Epithelial cell of esophagus (primary cell): ENCODE data around the gene PBRM1.

ENCODE experiments used
- DNase-seq: peaks from one replicate; pipeline ENCODE4 v3.0.0; 2010; ENCODE audit warnings: low read depth
- H3K4me3 ChIP-seq: 2 replicates; pipeline ENCODE4 v1.5.1; 2011; ENCODE audit warnings: mild to moderate bottlenecking, low read length, control low read depth
- TF ChIP-seq, protein P1 (sequence below): IDR thresholded peaks from 2 replicates; pipeline ENCODE4 v1.5.1; 2011; ENCODE audit warnings: low read depth, mild to moderate bottlenecking, low read length, control low read depth, inconsistent platforms; ENCODE audit not compliant: insufficient read depth; ENCODE audit errors: missing control alignments

PBRM1 gene

GRCh38 chr3:52532838-52533622 lies 152.7 kb downstream of the PBRM1 start:
- DNase-seq: no peak
- peak overlapping the region; percentile 52 for H3K4me3 ChIP-seq
- TF ChIP-seq, protein P1, sequence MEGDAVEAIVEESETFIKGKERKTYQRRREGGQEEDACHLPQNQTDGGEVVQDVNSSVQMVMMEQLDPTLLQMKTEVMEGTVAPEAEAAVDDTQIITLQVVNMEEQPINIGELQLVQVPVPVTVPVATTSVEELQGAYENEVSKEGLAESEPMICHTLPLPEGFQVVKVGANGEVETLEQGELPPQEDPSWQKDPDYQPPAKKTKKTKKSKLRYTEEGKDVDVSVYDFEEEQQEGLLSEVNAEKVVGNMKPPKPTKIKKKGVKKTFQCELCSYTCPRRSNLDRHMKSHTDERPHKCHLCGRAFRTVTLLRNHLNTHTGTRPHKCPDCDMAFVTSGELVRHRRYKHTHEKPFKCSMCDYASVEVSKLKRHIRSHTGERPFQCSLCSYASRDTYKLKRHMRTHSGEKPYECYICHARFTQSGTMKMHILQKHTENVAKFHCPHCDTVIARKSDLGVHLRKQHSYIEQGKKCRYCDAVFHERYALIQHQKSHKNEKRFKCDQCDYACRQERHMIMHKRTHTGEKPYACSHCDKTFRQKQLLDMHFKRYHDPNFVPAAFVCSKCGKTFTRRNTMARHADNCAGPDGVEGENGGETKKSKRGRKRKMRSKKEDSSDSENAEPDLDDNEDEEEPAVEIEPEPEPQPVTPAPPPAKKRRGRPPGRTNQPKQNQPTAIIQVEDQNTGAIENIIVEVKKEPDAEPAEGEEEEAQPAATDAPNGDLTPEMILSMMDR: no peak

DNA sequence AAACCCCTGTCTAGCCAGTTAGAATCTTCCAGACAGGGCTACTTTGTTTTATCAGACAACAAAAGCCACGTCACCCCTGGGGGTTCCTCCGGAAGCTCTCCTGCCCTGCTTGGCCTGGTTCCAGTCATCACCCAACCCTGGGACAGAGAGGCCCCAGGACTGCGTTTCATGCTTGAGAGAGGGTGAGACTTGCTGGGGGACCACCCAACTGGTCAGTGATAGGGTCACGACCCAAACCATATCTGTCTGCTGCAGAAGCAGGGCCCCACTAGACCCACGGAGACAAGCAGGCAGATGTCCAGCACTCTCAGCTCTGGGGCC lies 153.2 kb downstream of the PBRM1 start:
- DNase-seq: peak; percentile 49
- H3K4me3 ChIP-seq: peak overlapping the region; percentile 52
- TF ChIP-seq, protein P1: no peak

GRCh38 chr3:52531860-52532516 lies 153.7 kb downstream of the PBRM1 start:
- no peak for DNase-seq
- TF ChIP-seq, protein P1: no peak
- H3K4me3 ChIP-seq: peak overlapping the region; percentile 52

GRCh38 chr3:52530918-52531826 lies 154.5 kb downstream of the PBRM1 start:
- DNase-seq: no peak
- TF ChIP-seq, protein P1: no peak
- no peak overlapping the region for H3K4me3 ChIP-seq

GRCh38 chr3:52529376-52530333 lies 156.1 kb downstream of the PBRM1 start:
- DNase-seq: no peak
- TF ChIP-seq, protein P1: no peak
- no peak overlapping the region for H3K4me3 ChIP-seq
